H1 (cell line): ENCODE data around the gene C1orf116. TPM values are rescaled to one million over a fixed set of nuclear protein-coding genes. Genes with fewer than 3 reads are reported as not detected.
A peak's percentile ranks its signal among the peaks of the same experiment; 100 is the strongest.

ENCODE experiments used
- CTCF ChIA-PET: fragments of 300-600 bp; sonication (Branson Sonifier 250); formaldehyde crosslinking; loops from one replicate; lab custom pipeline; 2021; ENCODE audit not compliant: partially characterized antibody; lab: Charles Lee
- POLR2A ChIA-PET: fragments of 300-600 bp; sonication (Branson Sonifier 250); formaldehyde crosslinking; loops from one replicate; lab custom pipeline; 2021; ENCODE audit warnings: inconsistent platforms; ENCODE audit not compliant: partially characterized antibody; lab: Charles Lee
- DNase-seq, 2 experiments: peaks; one replicate each; pipeline versions ENCODE4 v3.0.0 to v3.0.0-alpha.2; 2010 to 2022; ENCODE audit warnings: low spot score in 2 of 2, low read depth in 1 of 2, mixed read lengths in 1 of 2
- FAIRE-seq: peaks from 2 replicates; lab custom pipeline; 2011; peaks lifted over from hg19 to GRCh38; lab: Jason Lieb, UNC
- H2AFZ ChIP-seq: 2 replicates; pipeline ENCODE4 v1.8.1; 2012; ENCODE audit warnings: low read length, inconsistent platforms
- H2AK5ac ChIP-seq: 2 replicates; pipeline ENCODE4 v1.6.1; 2013; ENCODE audit warnings: low read depth, low read length
- H2BK120ac ChIP-seq: replicated peaks from 2 replicates; pipeline ENCODE3; 2013; ENCODE audit warnings: low read depth, low read length, inconsistent platforms
- H2BK12ac ChIP-seq: 2 replicates; pipeline ENCODE4 v1.6.1; 2013; ENCODE audit warnings: low read depth, low read length
- H2BK15ac ChIP-seq: 2 replicates; pipeline ENCODE4 v1.6.1; 2013; ENCODE audit warnings: low read length
- H2BK20ac ChIP-seq: 2 replicates; pipeline ENCODE4 v1.6.1; 2013; ENCODE audit warnings: low read length
- H2BK5ac ChIP-seq: 2 replicates; pipeline ENCODE4 v1.6.1; 2013; ENCODE audit warnings: low read depth, low read length
- H3K14ac ChIP-seq: 2 replicates; pipeline ENCODE4 v1.6.1; 2013; ENCODE audit warnings: inconsistent platforms; ENCODE audit not compliant: insufficient read length
- H3K18ac ChIP-seq: 2 replicates; pipeline ENCODE4 v1.6.1; 2013; ENCODE audit warnings: low read length; ENCODE audit errors: extremely low read depth
- H3K23ac ChIP-seq: 2 replicates; pipeline ENCODE4 v1.6.1; 2013; ENCODE audit warnings: inconsistent platforms; ENCODE audit not compliant: insufficient read length
- H3K23me2 ChIP-seq: 2 replicates; pipeline ENCODE4 v1.6.1; 2013; ENCODE audit warnings: low read depth, low read length
- H3K27ac ChIP-seq: 2 replicates; pipeline ENCODE4 v1.6.1; 2011; ENCODE audit warnings: low read depth, low read length, inconsistent platforms
- H3K27me3 ChIP-seq, 4 experiments: replicated peaks in 1 of 4; 1 replicate in 1 of 4; 2 replicates in 3 of 4; pipeline versions ENCODE4 v1.6.1 to v1.8.1; 2011 to 2013; ENCODE audit warnings: low read length in 3 of 4, mild to moderate bottlenecking in 3 of 4, inconsistent platforms in 2 of 4, mixed read lengths in 2 of 4, moderate library complexity in 1 of 4; ENCODE audit not compliant: control insufficient read depth in 3 of 4, insufficient read depth in 3 of 4; ENCODE audit errors: extremely low read depth in 1 of 4
- H3K36me3 ChIP-seq, 4 experiments: 2 replicates each; pipeline versions ENCODE4 v1.6.1 to v1.8.1; 2011 to 2013; ENCODE audit warnings: mild to moderate bottlenecking in 4 of 4, low read length in 3 of 4, moderate library complexity in 2 of 4, control low read depth in 1 of 4, inconsistent platforms in 1 of 4; ENCODE audit not compliant: insufficient read depth in 4 of 4, control insufficient read depth in 2 of 4
- H3K4ac ChIP-seq: replicated peaks from 2 replicates; pipeline ENCODE3; 2013; ENCODE audit warnings: low read length, low read depth, mixed read lengths, inconsistent platforms; ENCODE audit not compliant: insufficient read length
- H3K4me1 ChIP-seq, 4 experiments: replicated peaks in 1 of 4; 1 replicate in 1 of 4; 2 replicates in 3 of 4; pipeline versions ENCODE4 v1.6.1 to v1.8.1; 2011 to 2013; ENCODE audit warnings: low read length in 3 of 4, inconsistent platforms in 2 of 4, mixed read lengths in 1 of 4; ENCODE audit not compliant: insufficient read depth in 4 of 4, control insufficient read depth in 3 of 4
- H3K4me2 ChIP-seq, 2 experiments: 2 replicates each; pipeline versions ENCODE4 v1.6.1 to v1.8.1; 2011 to 2013; ENCODE audit warnings: low read depth in 2 of 2, low read length in 2 of 2, control low read depth in 1 of 2, inconsistent platforms in 1 of 2, mild to moderate bottlenecking in 1 of 2; ENCODE audit not compliant: insufficient read depth in 1 of 2
- H3K4me3 ChIP-seq, 4 experiments: fragments of 200-600, 300-600 bp in 1 of 4; sonication (generic), shearing (Covaris generic), sonication (Bioruptor Twin) in 1 of 4; 2 replicates each; pipeline versions ENCODE4 v1.5.1 to v1.8.1; 2011 to 2016; ENCODE audit warnings: low read length in 4 of 4, low read depth in 3 of 4, control low read depth in 2 of 4, inconsistent platforms in 2 of 4, mild to moderate bottlenecking in 2 of 4, mixed read lengths in 1 of 4, moderate library complexity in 1 of 4; ENCODE audit not compliant: insufficient read depth in 2 of 4; ENCODE audit errors: extremely low read depth in 1 of 4
- H3K56ac ChIP-seq: replicated peaks from 2 replicates; pipeline ENCODE3; 2013; ENCODE audit warnings: low read depth, mild to moderate bottlenecking, mixed read lengths, low read length, inconsistent platforms; ENCODE audit not compliant: insufficient read length
- H3K79me1 ChIP-seq: 2 replicates; pipeline ENCODE4 v1.6.1; 2013; ENCODE audit warnings: low read depth, low read length, control low read depth
- H3K79me2 ChIP-seq, 2 experiments: 2 replicates each; pipeline versions ENCODE4 v1.6.1 to v1.8.1; 2012 to 2013; ENCODE audit warnings: low read length in 2 of 2, mild to moderate bottlenecking in 2 of 2, inconsistent platforms in 1 of 2; ENCODE audit not compliant: insufficient read depth in 2 of 2, control insufficient read depth in 1 of 2
- H3K9ac ChIP-seq, 4 experiments: replicated peaks in 1 of 4; 1 replicate in 1 of 4; 2 replicates in 3 of 4; pipeline versions ENCODE4 v1.6.1 to v1.8.1; 2011 to 2013; ENCODE audit warnings: low read depth in 3 of 4, low read length in 3 of 4, control low read depth in 2 of 4, mild to moderate bottlenecking in 2 of 4, moderate library complexity in 2 of 4, inconsistent platforms in 1 of 4; ENCODE audit errors: extremely low read depth in 1 of 4
- H3K9me3 ChIP-seq, 2 experiments: 2 replicates each; pipeline versions ENCODE4 v1.6.1 to v1.8.1; 2012 to 2013; ENCODE audit warnings: mild to moderate bottlenecking in 2 of 2, moderate library complexity in 2 of 2, control low read depth in 1 of 2, inconsistent platforms in 1 of 2, low read depth in 1 of 2, low read length in 1 of 2, mixed read lengths in 1 of 2; ENCODE audit not compliant: insufficient read depth in 2 of 2
- H4K20me1 ChIP-seq, 2 experiments: replicated peaks in 1 of 2; 2 replicates each; pipeline versions ENCODE3 to v1.8.1; 2011 to 2013; ENCODE audit warnings: inconsistent platforms in 2 of 2, low read length in 2 of 2, mild to moderate bottlenecking in 1 of 2; ENCODE audit not compliant: insufficient read depth in 2 of 2, control insufficient read depth in 1 of 2
- H4K5ac ChIP-seq: 2 replicates; pipeline ENCODE4 v1.6.1; 2013; ENCODE audit warnings: low read length, low read depth, mixed read lengths, inconsistent platforms; ENCODE audit not compliant: insufficient read length
- H4K8ac ChIP-seq: 2 replicates; pipeline ENCODE4 v1.8.0; 2013; ENCODE audit warnings: mild to moderate bottlenecking, moderate library complexity, low read length, inconsistent platforms; ENCODE audit not compliant: insufficient read depth; ENCODE audit errors: extremely low read depth
- H4K91ac ChIP-seq: replicated peaks from 2 replicates; pipeline ENCODE3; 2013; ENCODE audit warnings: low read length, mixed read lengths, inconsistent platforms; ENCODE audit not compliant: insufficient read length
- EP300 ChIP-seq, 2 experiments: IDR thresholded peaks; 1 replicate in 1 of 2; 2 replicates in 1 of 2; pipeline ENCODE4 v1.6.1; 2011 to 2012; ENCODE audit warnings: low read depth in 2 of 2, low read length in 2 of 2, mild to moderate bottlenecking in 2 of 2, borderline replicate concordance in 1 of 2, inconsistent platforms in 1 of 2, moderate library complexity in 1 of 2
- FOSL1 ChIP-seq: IDR thresholded peaks from 2 replicates; pipeline ENCODE4 v1.6.1; 2011; ENCODE audit warnings: mild to moderate bottlenecking, low read depth, low read length, moderate library complexity; ENCODE audit not compliant: insufficient read depth
- GTF2F1 ChIP-seq: IDR thresholded peaks from 2 replicates; pipeline ENCODE4 v1.6.1; 2012; ENCODE audit warnings: low read depth, low read length, improper control_type of control experiment, borderline replicate concordance
- PHF8 ChIP-seq: fragments of 200-600 bp; sonication (generic); conservative IDR thresholded peaks from 2 replicates; pipeline ENCODE4 v1.7.1; 2012; ENCODE audit warnings: low read depth, mild to moderate bottlenecking, inconsistent platforms, low read length, moderate library complexity
- RXRA ChIP-seq: IDR thresholded peaks from 2 replicates; pipeline ENCODE4 v1.6.1; 2011; ENCODE audit warnings: low read depth, mild to moderate bottlenecking, low read length, moderate library complexity; ENCODE audit not compliant: insufficient read depth
- TAF7 ChIP-seq: optimal IDR thresholded peaks from 2 replicates; pipeline ENCODE3; 2011; ENCODE audit warnings: low read depth, mild to moderate bottlenecking, inconsistent platforms, low read length, moderate library complexity, borderline replicate concordance
- WGBS, 2 experiments: shearing (Covaris generic) in 1 of 2; methylation state at CpG; one replicate each; pipeline versions ENCODE4 v1.1.6 to v1.1.7; 2013 to 2015; ENCODE audit warnings: low lambda C conversion rate in 2 of 2, mixed read lengths in 2 of 2, inconsistent platforms in 1 of 2, low coverage in 1 of 2, missing lambda C conversion rate in 1 of 2; ENCODE audit not compliant: insufficient replicate concordance in 2 of 2, insufficient coverage in 1 of 2, insufficient read length in 1 of 2; ENCODE audit errors: extremely low coverage in 1 of 2, missing lambda C conversion rate in 1 of 2; 5-methylcytosine and 5-hydroxymethylcytosine counted together
- polyA plus RNA-seq, 7 experiments: library from polyadenylated mRNA; depleted of rRNA in 3 of 7; stranded (reverse) in 5 of 7; unstranded in 2 of 7; fragments of >200 nt in 5 of 7; fragments of 200-250 nt in 2 of 7; gene quantifications; 1 replicate in 5 of 7; 2 replicates in 1 of 7; 4 replicates in 1 of 7; pipeline versions ENCODE4 v1.2.1 to v1.2.3, GENCODE V29; 2011 to 2013; ENCODE audit warnings: missing spikeins in 2 of 7, mixed read lengths in 2 of 7
- total RNA-seq: library from RNA; stranded (reverse); fragmentation: NEBNext Ultra II Directional; extraction: Animal tissue kit (Norgen Biotek cat#: 25700); gene quantifications from 2 replicates; pipeline ENCODE4 v1.2.1, GENCODE V29; 2021
- TF ChIP-seq, protein P1 (sequence below): IDR thresholded peaks from 2 replicates; pipeline ENCODE4 v1.6.1; 2011; ENCODE audit warnings: low read depth, mild to moderate bottlenecking, low read length; ENCODE audit not compliant: insufficient read depth
- TF ChIP-seq, protein P2 (sequence below): IDR thresholded peaks from 2 replicates; pipeline ENCODE4 v1.6.1; 2012; ENCODE audit warnings: inconsistent platforms

Gene C1orf116
- total and polyA plus RNA-seq, 2 of the 8 experiments (the other 6 are each of a cell fraction or from before 2014, with no cell fraction given), result 2.2 to 3.9 TPM

DNA sequence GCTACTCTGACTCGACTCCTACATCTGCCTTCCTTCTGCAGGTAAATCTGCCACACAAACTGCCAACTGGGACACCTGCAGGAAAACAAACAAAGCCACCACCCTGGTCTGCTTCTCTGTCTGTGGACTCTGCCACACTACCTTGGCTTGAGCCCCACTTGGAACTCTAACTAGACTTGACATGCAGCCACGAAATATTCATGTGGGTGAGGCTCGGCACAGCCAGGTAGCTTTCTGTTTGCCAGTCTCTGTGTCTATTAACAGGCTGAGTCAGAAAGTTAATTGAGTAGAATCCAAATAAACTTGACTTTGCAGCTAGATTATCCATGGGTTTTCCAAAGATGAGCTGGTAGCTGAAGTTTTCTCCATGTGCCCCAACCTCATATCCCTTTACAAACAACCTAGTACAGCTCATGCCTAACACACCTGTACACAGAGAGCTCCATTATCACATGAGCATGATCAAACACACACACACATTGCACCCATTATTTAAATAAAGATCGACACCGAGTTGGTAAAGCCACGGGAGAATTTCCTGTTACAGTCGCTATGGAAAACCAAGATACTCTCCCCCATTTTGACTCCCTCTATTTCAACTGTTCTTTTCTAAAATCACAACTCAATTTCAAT, 808 bp downstream of the C1orf116 start:
- Histone ChIP-seq H3K4ac (no peak overlapping the region), H3K27ac (no peak overlapping the region), H3K18ac (no peak overlapping the region; the same call in 1 of the 2 replicates), H3K23ac (no peak overlapping the region), H3K4me1 (peaks cover 4 to 17% (median 12%) of the 10 kb centered on the region in 4 experiments), H3K14ac (no peak overlapping the region), H4K8ac (no peak overlapping the region), H3K27me3 (no peaks in the 10 kb centered on the region), H3K56ac (no peak overlapping the region), H3K4me3 (peak overlapping the region in 3 of 4 experiments; percentile 26 to 50 (median 32); a peak in 5 of 8 replicates), H3K9ac (no peak overlapping the region), H2BK120ac (no peak overlapping the region), H2BK5ac (no peak overlapping the region), H3K79me2 (no peaks in the 10 kb centered on the region), H2BK20ac (peak overlapping the region; percentile 63; the same call in 1 of the 2 replicates), H3K4me2 (peak overlapping the region; percentile 45 to 62), H3K36me3 (no peaks in the 10 kb centered on the region), H3K79me1 (no peaks in the 10 kb centered on the region), H2BK12ac (peak overlapping the region; percentile 61; the same call in 1 of the 2 replicates), H2AK5ac (0 out of 2 replicates have a peak overlapping the region, but pooled peaks have one; percentile 0), H3K23me2 (no peaks in the 10 kb centered on the region), H4K20me1 (no peaks in the 10 kb centered on the region), H4K91ac (peak overlapping the region; percentile 48), H2BK15ac (no peak overlapping the region), H3K9me3 (no peaks in the 10 kb centered on the region), H2AFZ (no peak overlapping the region; the same call in 1 of the 2 replicates), H4K5ac (no peak overlapping the region)
- FAIRE-seq, result no peak
- CTCF ChIA-PET, result interaction anchor here (0.6 to 6.1 kb wide), 10 partner anchors 9 to 468 kb away, joined by 3 to 40 read pairs (median 4); partner anchors contain the start of gene YOD1
- 81% methylated on average over 7 of the region's 7 CpGs; no CpG with 5 or more reads in 1 of the 2 experiments for WGBS, 2 experiments
- POLR2A ChIA-PET, result interaction anchor here (0.7 to 3.2 kb wide), 6 partner anchors 10 to 26 kb away, joined by 3 to 16 read pairs (median 8); partner anchors contain the start of genes PFKFB2 and YOD1
- no peak for DNase-seq
- TF ChIP-seq RXRA, result no peak
- no peak for TF ChIP-seq EP300 (IDR thresholded peaks at IDR 0.05; ENCODE audit: borderline replicate concordance in 1 of 2, low read depth in 2 of 2, low read length in 2 of 2)
- TF ChIP-seq GTF2F1, result no peak
- TF ChIP-seq, protein P1, sequence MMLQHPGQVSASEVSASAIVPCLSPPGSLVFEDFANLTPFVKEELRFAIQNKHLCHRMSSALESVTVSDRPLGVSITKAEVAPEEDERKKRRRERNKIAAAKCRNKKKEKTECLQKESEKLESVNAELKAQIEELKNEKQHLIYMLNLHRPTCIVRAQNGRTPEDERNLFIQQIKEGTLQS, result no peak
- no peak for TF ChIP-seq FOSL1
- TF ChIP-seq TAF7, result no peak
- TF ChIP-seq, protein P2, sequence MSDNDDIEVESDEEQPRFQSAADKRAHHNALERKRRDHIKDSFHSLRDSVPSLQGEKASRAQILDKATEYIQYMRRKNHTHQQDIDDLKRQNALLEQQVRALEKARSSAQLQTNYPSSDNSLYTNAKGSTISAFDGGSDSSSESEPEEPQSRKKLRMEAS, result no peak
- TF ChIP-seq PHF8, result no peak
